Activated T-cell treated with anti-CD3 and anti-CD28 coated beads for 48 hours (primary cell): Measurements from ENCODE around the gene CKB.

Source experiments
- DNase-seq: peaks from one replicate; pipeline ENCODE4 v3.0.0-alpha.2; 2020; ENCODE audit warnings: low read depth

The CKB gene

DNA sequence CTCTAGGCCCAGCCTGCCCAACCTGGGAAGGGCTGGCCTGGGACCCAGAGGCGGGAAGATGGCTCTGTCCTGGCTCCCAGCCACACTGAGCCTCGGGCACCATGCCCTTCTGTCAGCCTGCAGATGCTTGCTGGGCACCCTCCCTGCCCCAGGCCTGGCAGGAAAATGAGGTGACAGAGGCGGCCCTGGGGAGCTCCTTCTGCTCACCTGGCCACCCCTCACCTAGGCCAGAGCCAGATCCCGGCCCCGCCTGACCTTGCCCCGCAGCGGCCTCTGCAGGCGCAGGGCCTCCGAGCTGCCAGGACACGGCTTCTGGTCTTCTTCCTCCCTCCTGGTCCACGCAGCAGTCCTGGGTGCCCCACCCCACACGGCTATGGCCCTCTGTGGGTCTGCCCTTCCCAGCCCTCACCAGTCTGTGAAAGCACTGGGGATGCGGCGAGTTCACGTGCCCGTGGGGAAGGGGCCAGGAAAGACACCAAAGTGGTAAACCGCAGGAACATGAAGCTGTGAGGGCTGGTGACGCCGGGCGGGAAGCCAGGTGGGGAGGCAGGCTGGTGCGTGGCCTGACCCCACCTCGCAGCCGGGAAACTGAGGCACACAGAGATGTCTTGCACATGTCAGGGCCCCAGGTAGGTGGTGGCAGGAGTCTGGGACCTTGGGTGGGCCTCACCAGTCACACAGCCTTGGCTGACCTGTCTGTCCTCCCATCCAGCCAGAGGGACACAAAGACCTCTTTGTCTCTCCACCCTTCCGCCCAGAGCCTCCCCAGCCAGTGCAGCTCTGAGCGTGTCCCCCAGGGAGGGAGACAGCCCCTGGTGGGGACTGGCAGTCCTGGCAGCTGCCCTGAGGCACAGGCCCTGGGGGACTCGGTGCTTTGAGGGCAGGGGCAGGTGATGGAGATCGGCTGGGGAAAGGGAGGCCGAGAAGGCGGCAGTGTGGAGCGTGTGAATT, 27.0 kb upstream of the CKB start:
- no peak for DNase-seq

DNA sequence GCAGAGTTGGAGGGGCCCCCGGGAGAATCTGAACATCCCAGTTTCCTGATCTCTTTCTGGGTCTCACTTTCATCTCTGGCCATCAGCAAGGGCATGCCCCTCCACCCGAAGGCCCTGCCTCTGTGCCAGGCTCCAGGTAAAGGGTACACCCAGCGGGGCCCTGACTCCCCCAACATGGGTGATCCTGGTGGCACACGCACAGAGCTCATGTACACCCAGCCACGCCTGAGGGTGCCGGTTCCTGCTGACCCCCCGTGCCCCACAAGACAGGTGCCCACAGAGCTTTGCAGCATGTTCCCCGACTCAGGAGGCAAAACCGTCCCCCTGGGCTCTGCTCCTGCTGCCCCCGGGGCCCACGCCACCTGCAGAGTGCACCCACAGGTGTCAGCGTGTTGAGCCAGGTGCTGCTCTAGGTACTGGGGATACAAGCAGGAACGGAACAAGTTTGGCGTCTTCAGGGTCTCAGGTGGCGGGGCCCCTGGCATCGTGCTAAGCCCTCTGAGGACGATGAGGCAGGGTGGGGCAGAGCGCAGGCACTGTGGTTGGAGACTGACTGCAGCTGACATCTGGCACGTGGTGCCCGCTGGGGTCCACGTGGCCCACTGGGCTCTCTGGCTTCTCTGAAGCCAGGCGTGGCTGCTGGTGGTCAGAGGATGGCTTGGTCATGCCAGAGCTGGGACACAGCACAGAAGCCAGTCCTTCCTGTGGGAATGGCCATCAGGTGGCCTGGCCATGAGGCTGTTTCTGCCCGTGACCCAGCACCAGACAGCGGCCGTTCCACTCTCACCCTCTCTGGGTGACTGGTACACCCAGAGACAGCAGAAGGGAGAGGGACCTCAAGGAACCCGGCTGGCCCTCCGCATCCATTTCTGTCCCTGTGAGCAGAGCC, 26.1 kb upstream of the CKB start:
- DNase-seq: no peak

DNA sequence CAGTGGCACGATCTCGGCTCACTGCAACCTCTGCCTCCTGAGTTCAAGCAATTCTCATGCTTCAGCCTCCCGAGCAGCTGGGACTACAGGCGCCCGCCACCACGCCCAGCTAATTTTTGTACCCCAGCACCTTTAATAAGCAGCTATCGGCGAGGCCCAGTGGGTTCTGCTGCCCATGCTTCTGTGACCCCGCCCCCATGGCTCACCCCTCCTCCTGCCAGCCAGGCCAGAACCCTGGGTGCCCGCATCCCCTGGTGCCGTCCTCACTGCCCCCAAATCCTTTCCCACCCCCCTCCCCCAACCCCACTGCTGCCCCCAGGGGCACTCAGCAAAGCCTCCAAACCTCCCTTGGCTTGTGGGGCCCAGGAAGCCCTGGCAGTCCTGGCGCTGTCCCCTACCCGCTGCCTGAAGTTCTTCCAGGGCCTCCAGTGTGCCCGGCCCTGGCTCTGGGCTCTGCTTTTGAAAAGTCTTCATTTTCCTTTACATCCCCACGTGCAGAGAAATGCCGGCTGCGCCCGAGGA, 25.4 kb upstream of the CKB start:
- no peak for DNase-seq

DNA sequence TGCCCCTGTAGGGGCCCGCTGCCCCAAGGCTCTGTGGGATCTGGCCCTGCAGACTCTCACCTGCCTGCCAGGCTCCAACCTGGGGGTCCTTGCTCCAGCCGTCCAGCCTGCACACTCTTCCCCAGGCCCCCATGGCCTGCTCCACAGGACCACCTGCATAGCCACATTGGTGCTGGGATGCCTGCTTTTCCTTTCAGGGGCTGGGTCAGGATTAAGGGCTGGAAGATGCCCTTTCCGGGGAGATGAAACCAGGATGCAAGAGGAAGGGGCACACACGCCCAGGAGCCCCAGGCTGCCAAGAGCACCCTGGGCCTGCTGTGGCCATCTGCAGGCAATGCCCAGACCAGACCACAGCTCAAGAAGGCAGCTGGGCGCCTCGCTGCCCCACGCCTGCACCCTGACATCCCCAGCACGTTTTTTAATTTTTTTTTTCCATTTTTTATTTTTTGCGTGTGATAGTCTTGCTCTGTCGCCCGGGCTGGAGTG, 24.9 kb upstream of the CKB start:
- DNase-seq: no peak

DNA sequence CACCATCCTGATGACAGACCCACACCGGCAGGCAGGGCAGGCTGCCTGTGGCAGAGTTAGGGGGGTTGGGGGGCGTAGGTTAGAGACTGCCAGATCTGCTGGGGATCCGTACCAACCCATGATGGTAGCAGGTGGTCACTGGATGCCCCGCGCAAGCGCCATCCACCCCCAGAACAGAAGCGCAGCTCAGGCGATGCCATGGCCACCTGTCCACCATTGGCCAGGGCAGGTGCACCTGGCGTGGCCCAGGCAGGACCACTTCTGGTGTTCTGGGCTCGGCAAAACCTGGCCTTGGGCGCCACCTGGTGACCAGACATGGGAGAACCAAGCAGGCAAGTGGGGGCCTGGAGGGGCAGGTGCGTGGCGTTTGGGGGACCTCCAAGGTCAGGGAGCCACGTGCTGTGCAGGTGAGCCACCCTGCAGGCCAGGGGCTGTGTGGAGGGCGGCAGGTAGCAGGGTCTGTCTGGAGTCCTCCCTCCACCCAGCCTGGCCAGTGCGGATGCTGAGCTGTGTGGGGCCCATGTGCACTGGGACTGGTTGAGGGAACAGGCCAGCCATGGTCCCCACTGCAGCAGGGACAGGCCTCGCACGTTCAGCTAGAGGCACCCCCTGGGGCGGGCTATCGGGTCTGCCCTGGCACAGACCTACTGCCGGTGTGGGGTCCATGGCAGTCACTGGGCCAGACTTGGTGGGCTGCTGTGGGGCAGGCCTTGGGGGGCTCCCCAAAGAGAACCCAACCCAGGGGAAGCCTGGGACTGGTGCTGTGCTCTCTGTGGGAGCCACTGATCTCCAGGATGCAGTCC, 24.2 kb upstream of the CKB start:
- peak; percentile 73 for DNase-seq

DNA sequence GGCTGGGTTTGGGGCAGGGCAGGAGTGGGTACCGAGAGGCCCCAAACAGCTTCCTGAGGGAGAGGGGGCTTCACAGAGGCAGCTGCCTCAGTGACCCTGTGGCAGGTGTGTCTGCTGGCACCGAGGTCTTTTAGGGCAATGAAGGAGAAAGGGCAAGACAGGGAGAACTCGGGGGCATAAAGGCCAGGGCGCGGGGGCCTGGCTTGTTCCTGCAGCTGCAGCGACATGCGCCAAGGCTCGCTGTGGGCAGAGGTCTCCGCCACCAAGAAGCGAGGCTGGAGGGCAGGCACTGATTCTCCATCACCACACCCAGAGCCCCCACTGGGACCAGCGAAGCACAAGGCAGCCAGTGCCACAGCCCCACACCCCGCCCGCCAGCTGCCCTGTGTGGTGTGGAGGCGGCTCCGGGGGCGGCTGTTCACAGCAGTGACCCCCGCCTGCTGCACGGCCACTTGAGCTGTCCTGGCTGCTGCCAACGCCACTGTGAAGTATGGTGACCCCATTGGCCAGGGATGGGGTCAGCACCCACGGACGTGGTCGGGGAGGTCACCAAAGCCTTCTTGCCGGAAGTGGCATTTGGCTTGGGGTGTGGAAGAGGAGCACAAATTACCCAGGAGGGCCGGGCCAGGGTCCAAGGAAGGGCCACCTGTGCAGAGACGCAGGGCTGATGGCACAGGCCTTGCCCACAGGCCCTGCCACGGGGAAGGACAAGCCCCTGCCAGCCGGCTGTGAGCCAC, 23.5 kb upstream of the CKB start:
- no peak for DNase-seq

DNA sequence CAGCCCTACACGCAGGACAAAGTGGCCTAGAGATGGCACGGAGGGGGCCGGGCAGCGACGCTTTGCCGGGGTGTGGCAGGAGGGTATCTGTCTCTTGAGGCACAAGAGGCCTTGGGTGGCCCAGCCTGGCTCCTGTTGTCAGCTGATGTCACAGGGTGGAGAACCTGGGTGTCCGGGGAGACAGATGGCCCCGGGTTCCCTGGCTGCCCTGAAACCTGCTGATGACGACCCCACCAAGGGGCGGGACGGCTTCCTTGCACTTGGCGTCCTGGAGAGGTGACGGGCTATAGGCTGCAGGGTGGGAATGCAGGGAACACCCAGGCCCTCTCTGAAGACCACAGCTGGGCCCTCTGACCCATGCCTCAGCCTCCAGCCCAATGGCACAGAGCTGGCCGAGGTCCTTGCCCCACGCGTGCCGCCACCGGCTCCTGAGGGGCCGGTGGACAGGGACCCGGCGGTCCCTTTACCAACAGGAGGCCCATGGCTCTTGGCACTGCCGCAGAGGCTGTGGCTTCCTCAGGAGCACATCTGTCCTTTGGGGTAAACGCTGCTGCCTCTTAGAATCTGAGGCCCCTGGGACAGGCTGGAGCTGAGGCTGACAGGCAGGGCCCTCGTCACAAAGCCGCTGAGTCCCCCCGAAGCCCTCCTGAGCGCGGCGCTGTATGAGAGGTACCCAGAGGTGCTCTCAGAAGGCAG, 22.7 kb upstream of the CKB start:
- DNase-seq: no peak

DNA sequence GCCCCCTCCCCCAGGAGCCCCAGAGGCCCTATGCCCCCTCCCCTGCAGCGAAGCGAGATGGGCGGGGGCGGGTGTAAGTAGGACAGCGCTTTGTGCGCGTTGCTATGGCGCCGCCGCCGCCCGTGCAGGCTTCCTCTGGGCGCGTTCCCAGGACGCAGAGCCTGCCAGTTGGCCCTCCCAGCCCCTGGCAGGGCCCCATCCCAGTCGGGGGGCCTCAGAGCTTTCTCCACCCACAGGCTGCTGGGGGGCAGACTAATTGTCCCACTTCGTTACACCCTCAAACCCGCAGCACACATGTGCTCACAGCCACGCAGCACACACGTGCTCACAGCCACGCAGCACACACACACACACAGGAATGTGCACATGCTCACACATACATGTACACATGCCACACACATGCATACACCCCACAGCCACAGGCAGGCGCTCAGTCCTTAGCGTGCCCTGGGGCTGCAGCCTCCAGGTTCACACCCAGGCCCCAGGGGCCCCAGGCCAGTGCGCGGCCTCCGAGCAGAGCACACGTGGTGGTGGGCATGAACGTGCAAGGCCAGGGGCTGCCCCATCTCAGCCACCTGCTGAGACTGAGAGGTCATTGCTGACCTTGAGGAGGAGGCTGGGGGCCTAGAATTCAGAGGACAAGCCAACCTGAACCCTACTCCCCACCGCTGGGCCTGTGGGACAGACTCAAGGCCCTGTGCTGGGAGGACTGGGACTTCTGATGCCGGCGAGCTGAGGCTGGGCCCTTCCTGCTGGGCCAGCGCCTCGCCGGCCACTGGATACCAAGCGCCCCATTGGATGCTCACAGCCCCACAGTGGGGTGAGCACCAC, 22.0 kb upstream of the CKB start:
- no peak for DNase-seq

DNA sequence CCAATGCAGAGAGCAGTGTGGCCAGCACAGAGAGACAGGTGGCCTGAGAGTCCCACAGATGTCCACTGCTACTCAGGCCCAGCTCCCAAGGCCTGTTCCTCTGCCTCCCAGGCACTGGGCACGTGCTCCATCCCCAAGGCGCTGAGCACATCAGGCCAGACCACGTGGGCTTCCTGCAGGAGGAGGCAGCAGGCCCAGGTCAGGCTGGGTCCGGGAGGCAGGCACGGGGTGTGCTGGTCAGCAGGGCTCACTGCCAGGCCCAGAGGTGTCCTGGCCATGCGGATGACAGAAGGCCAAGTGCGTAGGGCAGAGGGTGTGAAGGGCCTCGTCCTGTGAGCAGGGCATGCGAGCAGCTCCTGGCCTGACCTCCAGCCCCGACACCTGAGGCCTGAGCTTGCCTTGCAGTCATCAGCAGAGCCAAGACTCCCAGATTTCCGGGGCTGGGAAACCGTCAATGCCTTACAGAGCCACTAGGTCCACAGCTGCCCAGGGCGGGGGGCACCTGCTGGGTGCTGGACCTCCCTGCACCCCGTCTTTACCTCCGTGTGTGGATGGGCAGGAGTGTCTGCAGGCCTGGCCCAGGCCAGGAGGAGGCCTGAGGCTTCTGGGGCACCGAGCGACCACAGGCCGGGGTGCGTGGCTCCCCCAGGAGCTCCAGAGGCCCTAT, 21.2 kb upstream of the CKB start:
- no peak for DNase-seq

DNA sequence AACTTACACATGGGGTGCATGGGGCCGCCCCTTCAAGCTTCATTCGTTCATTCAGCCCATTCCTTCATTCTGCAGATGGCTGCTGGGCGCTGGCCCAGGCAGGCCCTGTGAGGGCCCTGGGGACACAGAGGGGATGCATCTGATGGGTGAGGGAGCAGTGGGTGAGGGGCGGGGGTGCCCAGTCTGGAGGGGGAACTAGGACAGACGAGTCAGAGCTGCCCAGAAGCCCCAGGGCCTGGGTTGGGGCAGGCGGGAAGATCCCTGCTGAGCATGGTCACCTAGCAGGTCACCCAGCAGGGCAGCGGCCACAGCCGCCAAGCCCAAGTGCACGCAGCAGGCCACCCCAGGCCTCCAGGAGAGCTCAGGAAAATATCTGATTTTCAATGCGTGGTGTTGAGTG, 20.5 kb upstream of the CKB start:
- DNase-seq: no peak

DNA sequence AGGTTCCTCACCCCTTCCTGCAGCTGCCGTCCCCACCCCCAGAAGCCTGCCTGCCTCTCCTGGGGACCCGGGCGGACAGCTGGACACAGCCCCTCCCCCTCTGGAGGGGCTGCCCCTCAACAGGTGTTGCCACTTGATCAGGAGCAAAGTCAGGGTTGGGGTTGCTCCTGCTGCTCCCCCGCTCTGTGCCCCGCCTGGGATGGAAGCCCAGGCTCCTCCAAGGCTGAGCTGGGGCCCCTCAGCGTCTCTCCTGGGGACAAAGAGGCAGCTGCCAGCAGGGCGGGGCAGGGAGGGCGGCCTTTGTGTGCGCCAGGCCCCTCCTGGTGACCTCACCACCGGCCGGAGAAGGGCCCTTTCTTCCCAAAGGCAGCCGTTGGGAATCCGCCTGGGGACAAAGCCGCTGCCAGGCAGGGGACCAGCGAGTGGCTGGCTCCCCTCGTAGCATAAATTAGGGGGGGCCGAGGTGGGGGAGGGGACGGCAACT, 20.0 kb upstream of the CKB start:
- no peak for DNase-seq

DNA sequence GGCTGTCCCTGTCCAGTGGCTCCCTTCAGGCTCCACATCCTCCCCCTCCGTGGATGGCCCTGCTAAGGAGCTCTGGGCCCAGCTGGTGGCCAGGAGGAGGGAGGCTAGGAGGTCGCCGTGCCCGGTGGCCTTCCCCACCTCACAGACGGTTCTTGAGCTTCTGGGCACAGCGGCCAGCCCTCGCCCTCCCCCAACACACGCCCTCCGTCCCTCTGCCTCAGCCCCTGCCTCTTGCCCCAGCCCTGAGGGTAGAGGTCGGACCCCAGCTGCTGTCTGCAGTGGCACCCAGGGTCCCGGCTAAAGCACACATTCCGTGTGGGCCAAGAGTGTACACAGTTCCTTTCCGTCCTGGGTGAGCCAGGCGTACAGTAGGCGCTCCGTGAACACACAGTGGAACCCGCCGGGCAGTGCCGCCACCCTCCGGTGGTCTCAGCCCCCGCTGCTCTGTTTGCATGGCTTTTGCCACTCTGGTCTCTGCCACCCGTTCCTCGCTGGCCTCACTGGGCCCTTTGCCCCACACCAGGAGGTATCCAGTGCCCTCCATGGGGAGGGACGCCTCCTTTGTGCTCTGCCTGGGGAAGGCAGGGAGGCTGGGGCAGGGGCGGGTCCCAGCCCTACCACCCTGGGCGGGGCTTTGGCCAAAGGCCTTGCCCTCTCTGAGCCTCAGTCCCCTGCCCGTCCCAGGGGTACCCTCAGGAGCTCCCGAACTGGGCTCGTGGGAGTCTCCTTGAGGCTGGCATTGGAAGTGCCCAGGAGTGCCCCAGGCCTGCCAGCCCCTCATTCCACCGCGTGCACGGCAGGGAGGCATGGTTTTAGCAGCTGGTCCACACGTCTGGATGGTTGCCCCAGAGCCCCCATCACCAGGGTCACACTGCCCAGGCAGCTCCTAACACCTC, 19.3 kb upstream of the CKB start:
- DNase-seq: no peak

DNA sequence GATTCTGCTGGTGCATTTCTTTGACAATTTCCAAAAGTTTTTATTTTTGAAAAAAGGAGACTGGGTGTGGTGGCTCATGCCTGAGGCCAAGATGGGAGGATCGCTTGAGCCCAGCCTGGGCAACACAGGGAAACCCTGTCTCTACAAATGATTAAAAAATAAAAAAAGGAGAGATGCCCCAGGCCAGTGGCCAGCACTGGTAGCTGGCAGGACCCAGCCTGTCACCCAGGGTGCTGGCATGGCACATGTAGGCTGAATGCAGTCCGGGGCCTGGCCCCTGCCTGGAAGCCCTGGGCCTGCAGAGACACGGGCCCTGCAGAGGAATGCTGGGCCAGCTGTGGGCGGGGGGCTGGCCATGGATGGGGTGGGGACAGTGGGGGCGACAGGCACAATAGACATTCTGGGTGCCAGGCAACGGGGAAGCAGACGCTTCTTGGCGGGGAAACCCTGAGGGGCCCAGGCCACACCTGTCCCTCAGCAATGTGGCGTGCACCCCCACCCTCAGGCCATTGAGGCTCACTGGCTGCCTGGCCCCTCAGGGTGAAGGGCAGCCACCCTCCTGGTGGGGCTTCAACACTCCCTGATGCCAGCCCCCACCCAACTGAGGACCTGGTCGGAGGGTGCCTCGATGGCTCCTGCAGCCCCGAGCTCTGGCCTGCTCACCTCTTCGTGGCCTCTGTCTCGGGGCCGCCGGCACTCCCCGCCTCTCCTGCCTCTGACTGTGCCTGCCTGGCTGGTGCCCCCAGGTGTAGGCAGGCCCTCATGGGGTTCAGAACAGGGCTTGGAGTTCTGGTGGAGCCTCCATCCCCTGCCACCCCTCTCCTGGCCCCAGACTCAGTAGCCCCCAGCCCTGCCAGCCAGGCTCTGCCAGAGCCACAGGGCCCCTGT, 18.4 kb upstream of the CKB start:
- no peak for DNase-seq

DNA sequence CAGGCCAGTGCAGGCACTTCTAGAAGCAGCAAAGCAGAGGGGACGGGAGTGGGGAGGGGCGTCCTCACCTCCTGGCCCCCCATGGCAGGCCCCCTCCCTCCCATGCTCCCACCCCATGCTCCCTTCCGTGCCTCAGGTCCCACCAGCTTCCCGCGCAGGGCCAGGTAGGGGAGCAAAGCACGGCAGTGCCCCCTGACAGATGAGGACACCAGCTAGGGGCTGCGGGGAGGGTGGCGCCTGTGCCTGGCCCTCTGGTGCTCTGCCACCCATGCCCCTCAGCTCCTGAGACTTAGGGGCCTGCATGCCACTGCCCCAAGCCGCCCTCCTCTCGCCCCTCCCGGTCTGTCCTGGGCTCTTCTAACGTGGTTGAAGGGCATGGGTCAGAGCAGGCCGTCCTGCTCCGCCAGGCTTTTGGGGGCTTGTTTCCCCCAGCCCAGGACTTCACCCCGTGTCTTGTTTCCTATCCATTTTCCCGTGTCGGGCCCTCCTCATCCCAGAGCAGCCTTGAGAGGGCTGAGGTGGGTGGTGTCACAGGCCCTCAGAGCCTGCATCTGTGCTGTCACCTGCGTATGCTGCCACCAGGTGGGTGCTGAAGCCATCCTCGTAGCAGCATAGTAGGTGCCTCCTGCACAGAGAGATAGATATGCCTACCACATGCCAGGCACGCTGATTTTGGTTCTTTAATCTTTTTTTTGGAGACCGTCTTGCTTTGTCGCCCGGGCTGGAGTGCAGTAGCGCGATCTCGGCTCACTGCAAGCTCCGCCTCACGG, 16.6 kb upstream of the CKB start:
- no peak for DNase-seq

DNA sequence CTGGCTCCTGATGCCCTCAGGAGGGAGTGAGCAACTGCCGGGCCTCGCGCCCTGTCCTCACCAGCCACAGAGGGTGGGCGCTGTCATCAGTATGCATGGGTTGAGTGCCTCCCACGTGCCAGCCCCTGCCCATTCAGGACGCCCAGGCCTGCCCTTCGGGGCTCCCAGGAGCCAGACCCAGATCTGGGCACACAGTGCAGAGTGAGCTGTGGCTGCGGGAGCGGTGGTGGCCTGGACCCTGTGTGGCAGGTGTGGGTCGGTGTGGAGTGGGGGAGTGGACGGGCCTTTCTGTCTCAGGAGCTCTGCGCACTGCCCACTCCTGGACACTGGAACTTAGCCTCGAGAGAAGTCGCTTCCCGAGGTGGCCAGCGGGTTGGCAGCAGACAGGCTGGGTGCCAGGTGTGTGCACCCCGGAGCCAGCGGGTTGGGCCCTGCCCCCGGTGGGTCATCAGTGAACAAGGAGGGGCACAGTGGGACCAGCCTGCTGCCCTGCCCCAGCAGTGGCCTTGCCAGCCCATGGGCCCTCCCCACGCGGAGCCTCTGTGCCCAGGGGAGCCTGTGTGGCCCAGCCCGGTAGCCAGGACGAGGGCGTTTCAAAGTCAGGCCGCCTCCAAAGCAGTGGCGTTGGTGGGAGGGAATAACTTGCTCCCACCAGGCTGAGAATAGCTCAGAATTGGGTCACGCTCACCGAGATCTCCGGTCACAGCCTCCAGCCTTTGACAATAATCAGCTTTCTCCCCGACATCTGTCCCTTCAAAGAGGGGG, 15.8 kb upstream of the CKB start:
- DNase-seq: no peak
